WERI-Rb-1 (cell line): Measurements from ENCODE around the gene LDLRAD2.

Source experiments
- DNase-seq: peaks from one replicate; pipeline ENCODE4 v3.0.0-alpha.2; 2020
- H3K27ac ChIP-seq: fragments of 250-450 bp; sonication (Bioruptor Pico); 2 replicates; pipeline ENCODE4 v1.5.1; 2020; ENCODE audit warnings: mild to moderate bottlenecking, moderate library complexity
- H3K27me3 ChIP-seq: fragments of 250-450 bp; sonication (Bioruptor Pico); 2 replicates; pipeline ENCODE4 v1.5.1; 2021; ENCODE audit warnings: mild to moderate bottlenecking, low read depth, moderate library complexity; ENCODE audit not compliant: insufficient read depth, severe bottlenecking
- H3K36me3 ChIP-seq: fragments of 250-450 bp; sonication (Bioruptor Pico); 2 replicates; pipeline ENCODE4 v1.5.1; 2020; ENCODE audit warnings: mild to moderate bottlenecking, moderate library complexity
- H3K4me3 ChIP-seq: 2 replicates; pipeline ENCODE4 v1.5.1; 2011; ENCODE audit warnings: low read depth, mild to moderate bottlenecking, control low read depth, low read length
- H3K9me3 ChIP-seq: fragments of 250-450 bp; sonication (Bioruptor Pico); 2 replicates; pipeline ENCODE4 v1.5.1; 2021; ENCODE audit warnings: mild to moderate bottlenecking, moderate library complexity; ENCODE audit not compliant: severe bottlenecking
- TF ChIP-seq, protein P1 (sequence below): IDR thresholded peaks from 2 replicates; pipeline ENCODE4 v1.5.1; 2011; ENCODE audit warnings: low read depth, mild to moderate bottlenecking, control low read depth, inconsistent platforms, low read length

LDLRAD2 gene

GRCh38 chr1:21799730-21800129, 12.3 kb upstream of the LDLRAD2 start:
- no peak overlapping the region for H3K27ac ChIP-seq
- DNase-seq = no peak
- H3K9me3 ChIP-seq = peaks cover 4% of the 10 kb centered on the region
- no peaks in the 10 kb centered on the region for H3K36me3 ChIP-seq
- no peak overlapping the region for H3K4me3 ChIP-seq
- TF ChIP-seq, protein P1, sequence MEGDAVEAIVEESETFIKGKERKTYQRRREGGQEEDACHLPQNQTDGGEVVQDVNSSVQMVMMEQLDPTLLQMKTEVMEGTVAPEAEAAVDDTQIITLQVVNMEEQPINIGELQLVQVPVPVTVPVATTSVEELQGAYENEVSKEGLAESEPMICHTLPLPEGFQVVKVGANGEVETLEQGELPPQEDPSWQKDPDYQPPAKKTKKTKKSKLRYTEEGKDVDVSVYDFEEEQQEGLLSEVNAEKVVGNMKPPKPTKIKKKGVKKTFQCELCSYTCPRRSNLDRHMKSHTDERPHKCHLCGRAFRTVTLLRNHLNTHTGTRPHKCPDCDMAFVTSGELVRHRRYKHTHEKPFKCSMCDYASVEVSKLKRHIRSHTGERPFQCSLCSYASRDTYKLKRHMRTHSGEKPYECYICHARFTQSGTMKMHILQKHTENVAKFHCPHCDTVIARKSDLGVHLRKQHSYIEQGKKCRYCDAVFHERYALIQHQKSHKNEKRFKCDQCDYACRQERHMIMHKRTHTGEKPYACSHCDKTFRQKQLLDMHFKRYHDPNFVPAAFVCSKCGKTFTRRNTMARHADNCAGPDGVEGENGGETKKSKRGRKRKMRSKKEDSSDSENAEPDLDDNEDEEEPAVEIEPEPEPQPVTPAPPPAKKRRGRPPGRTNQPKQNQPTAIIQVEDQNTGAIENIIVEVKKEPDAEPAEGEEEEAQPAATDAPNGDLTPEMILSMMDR = no peak
- H3K27me3 ChIP-seq = no peaks in the 10 kb centered on the region

DNA sequence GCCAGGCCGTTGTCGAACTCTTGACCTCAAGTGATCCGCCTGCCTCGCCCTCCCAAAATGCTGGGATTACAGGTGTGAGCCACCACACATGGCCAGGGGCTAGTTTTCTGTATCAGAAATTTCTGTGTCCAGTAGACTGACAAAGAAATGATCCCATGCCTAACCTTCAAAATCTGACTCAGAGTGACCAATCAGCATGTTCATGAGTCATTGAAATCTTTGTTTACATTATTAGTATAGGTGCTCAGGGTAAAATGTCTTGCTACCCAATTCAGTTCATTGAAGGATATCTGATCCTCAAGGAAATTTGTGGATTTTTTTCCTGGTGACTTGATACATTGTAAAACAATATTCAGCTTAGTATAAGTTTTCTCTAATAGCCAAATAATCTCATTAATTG, 11.0 kb upstream of the LDLRAD2 start:
- TF ChIP-seq, protein P1 = no peak
- Histone ChIP-seq H3K27ac (no peak overlapping the region), H3K4me3 (no peak overlapping the region), H3K36me3 (no peaks in the 10 kb centered on the region), H3K27me3 (no peaks in the 10 kb centered on the region), H3K9me3 (no peaks in the 10 kb centered on the region)
- DNase-seq = no peak

GRCh38 chr1:21804536-21804935, 7.5 kb upstream of the LDLRAD2 start:
- Histone ChIP-seq H3K36me3 (no peaks in the 10 kb centered on the region), H3K27ac (no peak overlapping the region), H3K9me3 (no peaks in the 10 kb centered on the region), H3K27me3 (no peaks in the 10 kb centered on the region), H3K4me3 (no peak overlapping the region)
- DNase-seq = no peak
- TF ChIP-seq, protein P1 = no peak

DNA sequence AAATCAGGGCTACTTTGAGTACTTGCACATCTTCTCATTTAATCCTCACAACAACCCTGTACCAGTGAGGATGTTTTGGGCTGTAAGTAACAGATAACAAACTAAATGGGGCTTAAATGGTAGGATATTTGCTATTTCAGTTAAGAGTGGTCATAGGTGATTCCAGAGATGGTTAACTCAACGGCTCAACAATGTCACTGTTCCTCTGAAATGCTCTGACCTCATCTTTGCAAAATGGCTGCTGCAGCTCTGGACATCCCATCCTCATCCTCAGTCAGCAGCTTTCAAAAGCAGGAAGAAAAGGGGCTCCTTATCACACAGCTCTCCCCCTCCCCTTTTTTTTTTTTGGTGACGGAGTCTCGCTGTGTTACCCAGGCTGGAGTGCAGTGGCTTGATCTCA, 1.5 kb downstream of the LDLRAD2 start:
- Histone ChIP-seq H3K36me3 (no peaks in the 10 kb centered on the region), H3K27me3 (no peaks in the 10 kb centered on the region), H3K4me3 (no peak overlapping the region), H3K9me3 (no peaks in the 10 kb centered on the region), H3K27ac (no peak overlapping the region)
- TF ChIP-seq, protein P1 = no peak
- no peak for DNase-seq

- DNase-seq = no peak
- no peaks in the 10 kb centered on the region for H3K27me3 ChIP-seq
- TF ChIP-seq, protein P1 = no peak
- no peak overlapping the region for H3K27ac ChIP-seq
- no peak overlapping the region for H3K4me3 ChIP-seq
- H3K9me3 ChIP-seq = no peaks in the 10 kb centered on the region
- H3K36me3 ChIP-seq = no peaks in the 10 kb centered on the region
Observed at GRCh38 chr1:21814241-21814918, 2.3 kb downstream of the LDLRAD2 start.
